Panc1 (cell line): ENCODE data around the gene IL12RB2.

Source experiments
- CTCF ChIP-seq: fragments of 450-650 bp; IDR thresholded peaks from 2 replicates; pipeline ENCODE4 v1.5.1; 2017; ENCODE audit warnings: mild to moderate bottlenecking
- POLR2AphosphoS5 ChIP-seq: IDR thresholded peaks from 2 replicates; pipeline ENCODE4 v1.6.1; 2012; ENCODE audit warnings: mild to moderate bottlenecking, low read depth, low read length, moderate library complexity
- SIN3A ChIP-seq: IDR thresholded peaks from 2 replicates; pipeline ENCODE4 v1.6.1; 2012; ENCODE audit warnings: low read depth, mild to moderate bottlenecking, low read length, moderate library complexity, borderline replicate concordance; ENCODE audit not compliant: insufficient read depth
- TCF7L2 ChIP-seq: IDR thresholded peaks from 2 replicates; pipeline ENCODE4 v1.6.1; 2011; ENCODE audit warnings: mild to moderate bottlenecking, low read depth, low read length, inconsistent platforms

GRCh38 chr1:67436511-67437055 lies 128.9 kb downstream of the IL12RB2 start:
- TF ChIP-seq CTCF: no peak
- no peak for TF ChIP-seq POLR2AphosphoS5
- no peak for TF ChIP-seq SIN3A
- no peak for TF ChIP-seq TCF7L2
